Metanephros (tissue), 1 donor: ENCODE results near the gene CREB3L1. TPM values are rescaled to one million over a fixed set of nuclear protein-coding genes. Genes with fewer than 3 reads are reported as not detected.

Source experiments
- total RNA-seq: library from RNA; depleted of rRNA; stranded (reverse); fragments of >200 nt; gene quantifications from one replicate; pipeline ENCODE4 v1.2.3, GENCODE V29; 2014

Gene CREB3L1, protein sequence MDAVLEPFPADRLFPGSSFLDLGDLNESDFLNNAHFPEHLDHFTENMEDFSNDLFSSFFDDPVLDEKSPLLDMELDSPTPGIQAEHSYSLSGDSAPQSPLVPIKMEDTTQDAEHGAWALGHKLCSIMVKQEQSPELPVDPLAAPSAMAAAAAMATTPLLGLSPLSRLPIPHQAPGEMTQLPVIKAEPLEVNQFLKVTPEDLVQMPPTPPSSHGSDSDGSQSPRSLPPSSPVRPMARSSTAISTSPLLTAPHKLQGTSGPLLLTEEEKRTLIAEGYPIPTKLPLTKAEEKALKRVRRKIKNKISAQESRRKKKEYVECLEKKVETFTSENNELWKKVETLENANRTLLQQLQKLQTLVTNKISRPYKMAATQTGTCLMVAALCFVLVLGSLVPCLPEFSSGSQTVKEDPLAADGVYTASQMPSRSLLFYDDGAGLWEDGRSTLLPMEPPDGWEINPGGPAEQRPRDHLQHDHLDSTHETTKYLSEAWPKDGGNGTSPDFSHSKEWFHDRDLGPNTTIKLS
- 11.7 TPM for total RNA-seq

DNA sequence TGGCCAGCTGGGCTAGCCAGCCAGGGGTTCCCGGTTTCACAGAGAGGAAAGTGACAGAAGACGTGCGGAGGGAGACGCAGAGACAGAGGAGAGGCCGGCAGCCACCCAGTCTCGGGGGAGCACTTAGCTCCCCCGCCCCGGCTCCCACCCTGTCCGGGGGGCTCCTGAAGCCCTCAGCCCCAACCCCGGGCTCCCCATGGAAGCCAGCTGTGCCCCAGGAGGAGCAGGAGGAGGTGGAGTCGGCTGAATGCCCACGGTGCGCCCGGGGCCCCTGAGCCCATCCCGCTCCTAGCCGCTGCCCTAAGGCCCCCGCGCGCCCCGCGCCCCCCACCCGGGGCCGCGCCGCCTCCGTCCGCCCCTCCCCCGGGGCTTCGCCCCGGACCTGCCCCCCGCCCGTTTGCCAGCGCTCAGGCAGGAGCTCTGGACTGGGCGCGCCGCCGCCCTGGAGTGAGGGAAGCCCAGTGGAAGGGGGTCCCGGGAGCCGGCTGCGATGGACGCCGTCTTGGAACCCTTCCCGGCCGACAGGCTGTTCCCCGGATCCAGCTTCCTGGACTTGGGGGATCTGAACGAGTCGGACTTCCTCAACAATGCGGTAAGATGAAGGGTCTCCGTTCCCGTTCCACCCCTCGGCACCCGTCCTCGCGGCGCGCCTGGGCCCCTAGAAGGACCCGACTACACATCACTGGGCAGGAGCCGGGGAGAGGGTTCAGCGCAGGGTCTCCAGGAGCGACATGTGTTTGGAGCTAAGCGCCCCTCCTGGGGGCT lies at the start of gene CREB3L1:
TSS of gene CREB3L1 (plus strand) at position 41 of the 765 bp plus-strand sequence. CDS start at position 491, 450 bp downstream.

GRCh38 chr11:46346886-46347636 lies 69.6 kb downstream of the CREB3L1 start, which contains the start of gene DGKZ:
TSS of gene DGKZ (plus strand) at chr11:46347463. CDS start at chr11:46347660, 197 bp downstream.

Other genes with a start within 250 kb of the CREB3L1 start
- gene PHF21A, start 156.2 kb upstream of the CREB3L1 start, total RNA-seq, result 25.6 TPM
- gene DGKZ, start 69.8 kb downstream of the CREB3L1 start, total RNA-seq, result 58.2 TPM
- gene MDK, start 104.0 kb downstream of the CREB3L1 start, total RNA-seq, result 288 TPM
- gene CHRM4, start 114.1 kb downstream of the CREB3L1 start, total RNA-seq, result 0.18 TPM